ENCODE results near the gene ANKRD13A. TPM values are rescaled to one million over a fixed set of nuclear protein-coding genes. Genes with fewer than 3 reads are reported as not detected.

Gene ANKRD13A
- total RNA-seq, 1 donor from 2014 or later: 20.0 TPM

Other genes with a start within 250 kb of the ANKRD13A start
- 0.33 TPM for gene TRPV4, start 166.0 kb upstream of the ANKRD13A start, total RNA-seq
- gene GLTP, start 118.9 kb upstream of the ANKRD13A start, total RNA-seq: 20.0 TPM
- 10.4 TPM for gene TCHP, start 99.2 kb upstream of the ANKRD13A start, total RNA-seq
- 50.5 TPM for gene GIT2, start 3.1 kb upstream of the ANKRD13A start, total RNA-seq
- 5.4 TPM for gene C12orf76, start 49.1 kb downstream of the ANKRD13A start, total RNA-seq
- 12.2 TPM for gene IFT81, start 124.9 kb downstream of the ANKRD13A start, total RNA-seq

All from left ventricle myocardium inferior (tissue), 1 donor.